ENCODE results near the gene GDF9.

Gene GDF9

DNA sequence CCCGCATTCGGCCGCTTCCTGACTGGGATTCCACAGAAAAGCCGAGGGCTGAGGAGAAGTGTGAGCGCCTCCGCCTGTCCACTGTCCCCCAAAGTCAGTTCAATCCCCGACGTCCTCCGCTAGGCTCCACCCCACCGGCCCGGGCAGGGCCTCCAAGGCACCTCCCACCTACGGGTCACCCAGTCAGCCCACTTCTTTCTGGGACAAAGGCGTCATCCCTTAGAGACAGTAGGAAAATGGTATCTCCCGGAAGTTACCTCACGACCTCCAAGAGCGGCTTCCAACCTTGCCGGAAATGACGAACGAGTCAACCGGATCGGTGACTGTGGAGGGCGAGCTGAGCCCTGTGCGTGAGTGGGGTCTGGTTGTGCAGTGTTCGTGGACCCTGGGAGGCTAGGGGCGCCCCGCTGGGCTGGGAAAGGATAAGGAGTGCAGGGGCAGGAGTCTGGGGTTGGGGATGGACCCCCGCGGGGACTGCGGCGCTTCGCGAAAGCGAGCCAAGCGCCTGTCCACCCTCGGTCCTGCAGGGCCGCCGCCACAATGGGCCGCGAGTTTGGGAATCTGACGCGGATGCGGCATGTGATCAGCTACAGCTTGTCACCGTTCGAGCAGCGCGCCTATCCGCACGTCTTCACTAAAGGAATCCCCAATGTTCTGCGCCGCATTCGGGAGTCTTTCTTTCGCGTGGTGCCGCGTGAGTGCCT, at the start of gene GDF9, which contains the start of gene UQCRQ:
Gene GDF9 (minus strand): TSS at position 128 of the 704 bp plus-strand sequence. CDS start 1,936 bp downstream, outside the sequence.
Gene UQCRQ (plus strand): TSS at position 301 of the 704 bp plus-strand sequence. CDS start 240 bp downstream, at position 541.
- peak; percentile 67 to 82 for DNase-seq (ENCODE audit: low read depth in 2 of 2, low spot score in 1 of 2)

DNA sequence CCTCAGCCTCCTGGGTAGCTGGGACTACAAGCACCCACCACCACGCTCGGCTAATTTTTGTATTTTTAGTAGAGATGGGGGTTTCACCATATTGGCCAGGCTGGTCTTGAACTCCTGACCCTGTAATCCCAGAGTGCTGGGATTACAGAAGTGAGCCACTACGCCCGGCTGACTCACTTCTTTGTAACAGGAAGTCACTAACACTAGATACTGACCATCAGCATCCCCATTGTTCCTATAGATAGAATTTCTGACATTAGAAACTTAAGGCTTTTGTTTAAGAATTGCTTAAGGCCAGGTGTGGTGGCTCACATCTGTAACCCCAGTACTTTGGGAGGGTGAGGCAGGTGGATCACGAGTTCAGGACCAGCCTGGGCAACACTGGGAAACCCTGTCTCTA, 49.4 kb upstream of the GDF9 start:
- no peak for DNase-seq (ENCODE audit: low read depth in 2 of 2, low spot score in 1 of 2)

- no peak for DNase-seq (ENCODE audit: low read depth in 2 of 2, low spot score in 1 of 2)
Measured at GRCh38 chr5:132909702-132910101, 43.4 kb upstream of the GDF9 start.

- no peak for DNase-seq (ENCODE audit: low read depth in 2 of 2, low spot score in 1 of 2)
Measured at GRCh38 chr5:132907161-132907560, 40.9 kb upstream of the GDF9 start.

DNA sequence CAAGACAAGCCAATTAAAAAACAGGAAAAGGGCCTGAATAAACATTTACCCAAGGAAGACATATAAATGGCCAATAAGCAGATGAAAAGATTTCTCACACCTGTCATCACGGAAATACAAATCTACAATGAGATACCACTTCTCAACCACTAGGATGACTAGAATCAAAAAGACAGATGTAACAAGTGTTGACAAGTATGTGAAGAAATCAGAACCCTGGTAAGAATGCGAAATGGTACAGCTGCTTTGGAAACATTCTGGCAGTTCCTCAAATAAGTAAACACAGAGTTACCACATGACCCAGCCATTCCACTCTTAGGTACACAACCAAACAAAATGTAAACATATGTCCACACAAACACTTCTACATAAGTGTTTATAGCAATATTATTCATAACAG, 39.7 kb upstream of the GDF9 start:
- no peak for DNase-seq (ENCODE audit: low read depth in 2 of 2, low spot score in 1 of 2)

DNA sequence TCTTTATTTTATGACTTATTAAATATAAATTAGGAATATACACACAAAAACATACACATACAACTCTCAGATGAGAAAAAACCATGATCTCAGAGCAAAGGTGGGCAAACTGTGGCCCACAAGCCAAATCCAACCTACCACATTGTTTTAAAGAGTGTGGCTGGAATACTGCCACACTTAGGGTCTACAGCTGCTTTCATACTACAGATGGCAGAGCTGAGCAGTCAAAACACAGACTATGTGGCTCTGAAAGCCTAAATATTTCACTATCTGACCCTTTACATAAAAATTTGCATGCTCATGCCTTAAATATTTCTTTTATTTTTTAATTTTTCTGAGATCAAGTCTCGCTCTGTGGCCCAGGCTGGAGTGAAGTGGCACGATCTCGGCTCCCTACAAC, 35.5 kb upstream of the GDF9 start:
- no peak for DNase-seq (ENCODE audit: low read depth in 2 of 2, low spot score in 1 of 2)

DNA sequence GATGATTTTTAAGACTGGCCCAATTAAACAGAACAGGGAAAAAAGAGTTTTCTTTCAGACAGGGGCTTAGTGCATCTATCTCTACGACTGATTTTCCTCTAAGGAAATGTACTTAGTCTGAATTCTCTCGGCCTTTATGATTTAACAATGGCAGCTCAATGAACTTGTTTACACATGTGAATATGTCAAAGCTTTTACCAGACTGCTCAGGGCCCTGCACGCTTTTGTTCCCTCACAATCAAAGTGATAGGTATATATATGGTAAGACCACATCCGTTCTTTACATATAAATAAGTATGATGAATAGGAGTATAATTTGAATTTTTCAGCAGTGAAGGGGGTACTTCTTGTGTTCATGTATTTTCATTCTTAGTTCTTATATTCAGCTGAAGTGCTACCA, 34.8 kb upstream of the GDF9 start:
- no peak for DNase-seq (ENCODE audit: low read depth in 2 of 2, low spot score in 1 of 2)

DNA sequence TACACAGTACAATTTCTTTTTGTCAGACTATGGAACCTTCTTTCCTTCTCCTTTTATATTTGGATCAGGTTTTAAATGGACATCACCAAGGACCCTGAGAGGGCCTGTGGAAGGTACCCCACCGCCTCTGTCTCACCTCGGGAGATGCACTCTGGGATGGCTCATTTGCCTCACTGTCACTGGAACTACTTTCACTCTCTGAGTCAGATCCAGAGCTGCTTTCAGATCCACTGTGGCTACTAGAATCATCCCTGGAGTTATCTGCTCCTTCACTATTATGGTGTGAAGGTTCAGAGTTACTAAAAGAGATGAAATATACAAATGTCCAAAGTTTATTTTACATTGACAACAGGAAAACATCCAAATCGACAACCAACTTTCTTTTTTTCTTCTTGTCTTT, 31.8 kb upstream of the GDF9 start:
- no peak for DNase-seq (ENCODE audit: low read depth in 2 of 2, low spot score in 1 of 2)

- no peak for DNase-seq (ENCODE audit: low read depth in 2 of 2, low spot score in 1 of 2)
Measured at GRCh38 chr5:132896685-132897084, 30.4 kb upstream of the GDF9 start.

DNA sequence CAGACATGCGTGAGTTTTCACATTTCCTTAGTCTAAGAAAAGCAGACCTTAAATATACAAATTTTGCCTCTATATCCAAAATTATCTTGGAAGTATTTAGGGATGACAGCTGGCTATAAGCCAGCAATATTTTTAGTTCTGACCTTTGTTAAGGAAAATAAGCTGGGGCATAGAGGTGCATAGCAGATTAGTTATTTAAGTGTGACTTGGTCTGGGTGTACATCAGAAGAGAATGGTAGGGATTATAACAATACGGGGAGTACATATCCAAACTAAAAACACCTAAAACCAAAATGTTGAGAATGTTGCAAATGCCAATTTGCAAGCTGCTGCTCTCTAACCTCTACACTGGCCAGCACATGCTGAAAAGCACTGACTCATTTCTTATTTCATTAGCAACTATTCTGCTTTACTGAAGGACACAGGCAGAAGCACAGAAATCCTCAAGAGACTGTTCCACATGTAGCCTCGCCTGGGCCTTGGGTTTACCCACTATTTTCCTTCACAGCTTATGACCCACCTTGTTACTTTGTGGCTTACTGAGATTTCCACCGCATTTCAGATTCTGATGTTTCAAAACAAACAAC, 29.5 kb upstream of the GDF9 start:
- no peak for DNase-seq (ENCODE audit: low read depth in 2 of 2, low spot score in 1 of 2)

- DNase-seq (ENCODE audit: low read depth in 2 of 2, low spot score in 1 of 2) = no peak
Measured at GRCh38 chr5:132890817-132891216, 24.5 kb upstream of the GDF9 start.

DNA sequence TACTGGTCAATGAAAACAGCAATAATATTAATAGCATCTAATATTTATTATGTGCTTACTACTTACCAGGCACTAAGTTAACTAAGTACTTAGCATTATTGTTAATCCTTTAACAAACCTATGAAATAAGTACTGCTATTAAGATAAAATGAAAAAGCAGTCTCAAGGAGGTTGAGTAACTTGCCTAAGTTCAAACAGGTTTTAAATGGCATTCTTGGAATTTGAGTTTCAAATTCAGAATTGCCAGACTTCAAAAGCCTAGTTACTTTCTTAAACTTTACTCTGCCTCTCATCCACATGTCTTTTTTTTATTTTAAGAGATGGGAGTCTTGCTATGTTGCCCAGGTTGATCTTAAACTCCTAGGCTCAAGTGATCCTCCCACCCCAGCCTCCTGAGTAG, 23.2 kb upstream of the GDF9 start:
- no peak for DNase-seq (ENCODE audit: low read depth in 2 of 2, low spot score in 1 of 2)

DNA sequence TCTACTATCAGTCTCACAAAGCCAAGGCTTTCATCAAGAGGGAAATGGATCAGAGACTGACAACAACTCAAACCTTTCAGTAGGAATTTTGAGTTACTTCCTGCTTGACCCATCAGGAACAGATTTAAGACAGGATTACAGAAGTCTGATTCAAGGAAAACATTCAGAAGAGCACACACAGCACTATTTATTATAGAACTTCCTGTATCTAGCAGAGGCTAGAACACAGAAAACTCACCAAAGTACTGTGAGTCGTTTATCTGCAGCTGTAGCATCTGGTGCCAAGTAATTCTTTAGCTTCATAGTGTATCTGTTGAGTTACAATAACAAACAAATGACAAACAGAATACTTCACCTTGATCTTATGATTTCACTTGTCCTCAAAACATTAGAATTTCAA, 21.0 kb upstream of the GDF9 start:
- no peak for DNase-seq (ENCODE audit: low read depth in 2 of 2, low spot score in 1 of 2)

DNA sequence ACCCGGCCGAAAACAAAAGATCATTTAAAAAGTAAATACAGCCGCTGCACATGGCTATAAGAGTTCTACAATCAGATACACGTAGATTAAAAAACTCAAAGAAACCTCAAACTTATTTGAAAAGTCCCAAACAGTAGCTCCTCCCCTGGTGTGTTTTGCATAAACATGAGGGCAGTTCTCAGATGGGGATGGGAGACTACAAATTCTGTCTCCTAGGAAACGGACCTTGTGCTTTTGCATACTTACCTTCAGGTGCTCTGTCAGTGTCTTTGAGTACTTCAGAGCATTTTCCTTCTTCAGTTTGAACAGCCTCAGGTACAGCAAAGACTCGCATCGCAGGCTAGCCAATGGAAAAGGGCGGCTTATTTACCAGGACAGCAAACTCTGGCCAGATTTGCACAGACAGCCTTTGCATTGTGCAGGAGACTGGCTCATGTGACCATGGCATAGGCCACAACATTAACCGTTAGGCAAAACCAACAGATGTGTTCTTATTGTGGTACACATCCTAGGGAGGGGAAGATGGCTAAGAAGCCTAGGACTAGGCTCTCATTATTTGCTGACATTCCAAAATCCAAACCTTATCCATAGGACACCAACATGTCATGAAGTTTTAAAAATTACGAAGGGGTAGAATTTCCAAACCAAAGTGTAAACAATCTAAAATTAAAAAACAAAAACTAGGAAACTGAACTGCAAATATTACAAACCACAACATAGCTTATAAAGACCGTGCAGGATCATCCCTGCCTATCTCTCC, 20.0 kb upstream of the GDF9 start:
- DNase-seq (ENCODE audit: low read depth in 2 of 2, low spot score in 1 of 2) = no peak

GRCh38 chr5:132884548-132884947, 18.3 kb upstream of the GDF9 start:
- DNase-seq (ENCODE audit: low read depth in 2 of 2, low spot score in 1 of 2) = no peak

- no peak for DNase-seq (ENCODE audit: low read depth in 2 of 2, low spot score in 1 of 2)
Measured at GRCh38 chr5:132883261-132883834, 17.1 kb upstream of the GDF9 start.

DNA sequence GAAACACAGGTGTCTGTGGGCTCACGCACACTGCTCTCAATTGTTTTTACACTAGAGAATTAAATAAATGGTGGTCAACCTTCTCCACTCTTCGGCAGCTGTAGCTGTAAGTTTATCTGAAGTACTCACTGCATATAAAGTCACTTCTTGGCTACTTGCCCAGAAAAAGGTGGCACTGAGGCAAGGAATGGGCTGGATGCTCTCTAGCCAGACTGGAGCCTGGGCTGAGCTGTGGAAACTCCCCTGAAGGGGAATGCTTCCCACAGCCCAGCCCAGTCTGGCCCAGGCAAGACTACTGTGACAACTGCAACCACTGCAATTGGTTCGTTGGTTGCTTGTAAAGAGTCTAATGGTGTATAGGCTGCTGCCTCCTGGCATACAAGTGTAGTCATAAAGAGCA, 11.7 kb upstream of the GDF9 start:
- DNase-seq (ENCODE audit: low read depth in 2 of 2, low spot score in 1 of 2) = no peak

GRCh38 chr5:132877466-132877865, 11.2 kb upstream of the GDF9 start:
- no peak for DNase-seq (ENCODE audit: low read depth in 2 of 2, low spot score in 1 of 2)

- DNase-seq (ENCODE audit: low read depth in 2 of 2, low spot score in 1 of 2) = no peak
Measured at GRCh38 chr5:132876020-132876759, 9.9 kb upstream of the GDF9 start.

- no peak for DNase-seq (ENCODE audit: low read depth in 2 of 2, low spot score in 1 of 2)
Measured at GRCh38 chr5:132873930-132874271, 7.6 kb upstream of the GDF9 start.
